HUES48 (cell line): Measurements from ENCODE around the gene SPACA6.
"Not testable (repeated sequence)": the region's sequence is repeated elsewhere in the genome, so short reads cannot be mapped to it uniquely, and the experiment has no call there.

Source experiments
- H3K27ac ChIP-seq: one replicate; pipeline ENCODE4 v1.7.0; 2013; ENCODE audit warnings: low read depth, low read length, inconsistent platforms
- H3K27me3 ChIP-seq: 2 replicates; pipeline ENCODE4 v1.6.1; 2013; ENCODE audit warnings: mild to moderate bottlenecking, low read length; ENCODE audit not compliant: control insufficient read depth, insufficient read depth
- H3K36me3 ChIP-seq: 2 replicates; pipeline ENCODE4 v1.6.1; 2013; ENCODE audit warnings: low read length; ENCODE audit not compliant: control insufficient read depth, insufficient read depth
- H3K4me1 ChIP-seq: 2 replicates; pipeline ENCODE4 v1.6.1; 2013; ENCODE audit warnings: mild to moderate bottlenecking, low read length; ENCODE audit not compliant: control insufficient read depth, insufficient read depth
- H3K4me3 ChIP-seq: 2 replicates; pipeline ENCODE4 v1.5.1; 2013; ENCODE audit warnings: mild to moderate bottlenecking, low read depth, low read length
- H3K9ac ChIP-seq: 2 replicates; pipeline ENCODE4 v1.6.1; 2013; ENCODE audit warnings: mild to moderate bottlenecking, low read depth, low read length, moderate library complexity
- H3K9me3 ChIP-seq: 2 replicates; pipeline ENCODE4 v1.6.1; 2013; ENCODE audit warnings: low read length; ENCODE audit not compliant: control insufficient read depth, insufficient read depth

The SPACA6 gene, protein sequence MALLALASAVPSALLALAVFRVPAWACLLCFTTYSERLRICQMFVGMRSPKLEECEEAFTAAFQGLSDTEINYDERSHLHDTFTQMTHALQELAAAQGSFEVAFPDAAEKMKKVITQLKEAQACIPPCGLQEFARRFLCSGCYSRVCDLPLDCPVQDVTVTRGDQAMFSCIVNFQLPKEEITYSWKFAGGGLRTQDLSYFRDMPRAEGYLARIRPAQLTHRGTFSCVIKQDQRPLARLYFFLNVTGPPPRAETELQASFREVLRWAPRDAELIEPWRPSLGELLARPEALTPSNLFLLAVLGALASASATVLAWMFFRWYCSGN

GRCh38 chr19:51693260-51693659 is at the start of gene SPACA6:
SPACA6 (plus strand) TSS chr19:51693330; CDS start chr19:51693527, 197 bp downstream.
- Histone ChIP-seq H3K9ac (no peak within 1 kb of the TSS), H3K4me1 (peaks cover 7% of the 10 kb centered on the region; the same call in 1 of the 2 replicates), H3K36me3 (peaks cover 22% of the 10 kb centered on the region), H3K9me3 (no peaks in the 10 kb centered on the region), H3K27ac (no peak within 1 kb of the TSS), H3K4me3 (no peak within 1 kb of the TSS), H3K27me3 (no peaks in the 10 kb centered on the region)

DNA sequence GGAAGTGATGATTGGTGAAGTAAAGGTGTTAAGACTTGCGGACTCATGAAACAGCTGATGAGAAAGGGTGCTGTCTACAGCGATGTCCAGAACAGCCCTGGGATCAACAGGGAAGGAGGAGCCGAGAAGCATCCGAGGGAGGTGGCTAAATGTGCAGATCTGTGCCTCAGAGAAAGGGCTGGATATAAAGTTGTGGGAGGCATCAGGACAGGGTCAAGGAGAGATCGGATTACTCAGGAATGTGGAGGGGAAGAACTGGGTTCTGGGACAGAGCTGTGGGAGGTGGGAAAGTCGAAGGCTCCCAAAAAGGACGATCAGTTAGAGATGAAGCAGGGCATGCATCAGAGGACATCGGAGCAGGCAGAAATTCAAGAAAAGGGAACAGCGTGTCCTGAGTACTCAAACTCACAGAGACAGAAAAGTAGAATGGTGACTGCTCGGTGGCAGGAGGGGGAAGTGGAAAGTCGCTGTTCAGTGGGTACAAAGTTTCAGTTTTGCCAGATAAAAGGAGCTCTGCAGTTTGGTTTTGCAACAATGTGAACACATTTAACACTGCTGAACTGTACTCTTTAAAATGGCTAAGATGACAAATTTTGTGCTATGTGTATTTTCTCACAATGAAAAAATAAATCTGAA is 48.4 kb upstream of the SPACA6 start:
- H3K9ac ChIP-seq: no peak overlapping the region
- H3K27me3 ChIP-seq: no peaks in the 10 kb centered on the region

GRCh38 chr19:51646730-51647129 is 46.4 kb upstream of the SPACA6 start, which contains the start of gene SIGLEC14:
SIGLEC14 (minus strand) TSS chr19:51646825; CDS start chr19:51646759, 66 bp downstream.
- H3K9ac ChIP-seq, H3K4me3 ChIP-seq, H3K27ac ChIP-seq, H3K4me1 ChIP-seq, H3K27me3 ChIP-seq, H3K36me3 ChIP-seq: not testable (repeated sequence)
- H3K9me3 ChIP-seq: peaks cover 46% of the 10 kb centered on the region

More for the DNA sequence above, 48.4 kb upstream of the SPACA6 start:
- Histone ChIP-seq H3K27ac (no peak overlapping the region), H3K9me3 (peaks cover 53% of the 10 kb centered on the region), H3K4me3 (no peak overlapping the region), H3K36me3 (no peaks in the 10 kb centered on the region), H3K4me1 (no peaks in the 10 kb centered on the region)

DNA sequence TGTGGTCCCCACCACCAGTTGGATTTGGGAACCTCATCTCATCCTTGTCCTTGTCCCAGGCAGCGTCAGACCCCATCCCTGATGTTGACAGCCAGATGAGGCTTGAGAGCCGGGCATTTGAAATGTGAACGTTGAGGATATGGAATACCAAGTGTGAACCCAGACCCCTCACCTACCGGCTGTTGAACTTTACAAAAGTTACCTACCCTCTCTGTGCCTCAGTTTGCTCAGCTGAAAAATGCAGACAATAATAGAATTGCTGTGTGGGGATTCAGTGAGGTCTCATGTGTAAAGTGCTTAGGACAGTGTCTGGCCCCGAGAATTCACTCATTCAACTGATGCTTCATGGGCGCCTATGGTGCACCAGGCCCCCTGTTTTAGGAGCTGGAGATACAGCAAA is 45.8 kb upstream of the SPACA6 start:
- no peaks in the 10 kb centered on the region for H3K27me3 ChIP-seq
- no peak overlapping the region for H3K9ac ChIP-seq
- H3K4me1 ChIP-seq: no peaks in the 10 kb centered on the region

GRCh38 chr19:51651216-51651846 is 41.8 kb upstream of the SPACA6 start:
- Histone ChIP-seq H3K9ac (no peak overlapping the region), H3K27ac (no peak overlapping the region), H3K27me3 (no peaks in the 10 kb centered on the region), H3K4me1 (no peaks in the 10 kb centered on the region), H3K36me3 (no peaks in the 10 kb centered on the region), H3K4me3 (no peak overlapping the region), H3K9me3 (peaks cover 42% of the 10 kb centered on the region)

More for the DNA sequence above, 45.8 kb upstream of the SPACA6 start:
- H3K4me3 ChIP-seq: no peak overlapping the region
- no peak overlapping the region for H3K27ac ChIP-seq
- H3K36me3 ChIP-seq: no peaks in the 10 kb centered on the region
- peaks cover 43% of the 10 kb centered on the region for H3K9me3 ChIP-seq

DNA sequence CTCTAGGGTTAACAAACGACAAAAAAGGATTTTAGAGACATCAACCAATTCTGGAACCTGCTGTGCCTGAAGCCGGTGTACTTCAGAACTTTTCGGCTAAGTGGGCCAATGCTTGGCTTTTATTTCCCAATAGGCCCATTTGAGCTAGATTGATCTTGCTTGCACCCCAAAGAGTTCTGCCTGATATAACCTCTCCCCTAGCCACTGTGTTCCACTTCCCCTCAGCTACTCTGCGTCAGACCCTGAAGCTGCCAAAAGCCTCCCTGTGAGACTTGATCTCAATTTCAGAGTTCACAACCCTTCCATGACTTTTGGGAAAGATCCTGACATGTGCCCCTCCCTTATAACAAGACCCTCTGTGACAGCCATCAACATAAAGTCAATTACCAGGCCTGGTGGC is 40.9 kb upstream of the SPACA6 start:
- Histone ChIP-seq H3K4me3 (no peak overlapping the region), H3K27me3 (no peaks in the 10 kb centered on the region), H3K36me3 (no peaks in the 10 kb centered on the region), H3K9me3 (peaks cover 38% of the 10 kb centered on the region), H3K27ac (no peak overlapping the region), H3K4me1 (no peaks in the 10 kb centered on the region), H3K9ac (no peak overlapping the region)

DNA sequence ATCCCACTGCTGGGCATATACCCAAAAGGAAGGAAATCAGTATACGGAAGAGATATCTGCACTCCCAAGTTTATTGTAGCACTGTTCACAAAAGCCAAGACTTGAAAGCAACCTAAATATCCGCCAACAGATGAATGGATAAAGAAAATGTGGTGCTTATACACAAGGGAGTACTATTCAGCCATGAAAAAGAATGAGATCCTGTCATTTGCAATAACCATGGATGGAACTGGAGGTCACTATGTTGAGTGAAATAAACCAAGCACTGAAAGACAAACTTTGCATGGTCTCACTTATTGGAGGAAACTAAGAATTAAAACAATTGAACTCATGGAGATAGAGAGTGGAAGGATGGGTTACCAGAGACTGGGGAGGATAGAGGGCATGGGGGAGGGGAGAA is 40.0 kb upstream of the SPACA6 start:
- H3K9ac ChIP-seq: no peak overlapping the region
- no peak overlapping the region for H3K27ac ChIP-seq
- no peaks in the 10 kb centered on the region for H3K4me1 ChIP-seq
- H3K36me3 ChIP-seq: no peaks in the 10 kb centered on the region
- no peaks in the 10 kb centered on the region for H3K27me3 ChIP-seq
- H3K4me3 ChIP-seq: no peak overlapping the region
- peaks cover 35% of the 10 kb centered on the region for H3K9me3 ChIP-seq

DNA sequence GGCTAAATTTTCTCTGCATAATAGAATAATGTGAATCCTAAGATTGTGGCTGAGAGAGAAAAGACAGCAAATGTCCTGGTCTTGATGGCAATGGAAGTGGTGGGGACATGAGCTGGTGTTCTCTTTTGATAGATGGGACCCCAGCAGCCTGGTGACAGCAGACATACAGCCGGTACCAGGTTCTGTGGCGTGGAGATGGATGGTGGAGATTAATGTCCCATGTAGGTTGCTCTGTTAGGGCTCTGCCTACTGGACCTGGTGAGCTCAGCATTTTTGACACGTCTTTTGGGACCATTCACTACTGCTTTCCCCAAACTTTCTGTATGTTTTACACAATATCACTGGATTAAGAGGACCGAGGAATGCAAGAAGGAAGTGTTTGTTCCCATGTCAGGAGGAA is 38.3 kb upstream of the SPACA6 start:
- Histone ChIP-seq H3K9ac (no peak overlapping the region), H3K27ac (no peak overlapping the region), H3K4me1 (no peaks in the 10 kb centered on the region), H3K27me3 (no peaks in the 10 kb centered on the region), H3K4me3 (no peak overlapping the region), H3K9me3 (peaks cover 31% of the 10 kb centered on the region), H3K36me3 (no peaks in the 10 kb centered on the region)

GRCh38 chr19:51660975-51661600 is 32.0 kb upstream of the SPACA6 start:
- Histone ChIP-seq H3K4me3 (no peak overlapping the region), H3K27ac (no peak overlapping the region), H3K27me3 (no peaks in the 10 kb centered on the region), H3K36me3 (no peaks in the 10 kb centered on the region), H3K9me3 (peaks cover 6% of the 10 kb centered on the region), H3K4me1 (no peaks in the 10 kb centered on the region), H3K9ac (no peak overlapping the region)

- H3K27me3 ChIP-seq: no peaks in the 10 kb centered on the region
These were observed 29.5 kb upstream of the SPACA6 start for GRCh38 chr19:51663650-51664049.

More at GRCh38 chr19:51663650-51664049, 29.5 kb upstream of the SPACA6 start:
- Histone ChIP-seq H3K4me1 (no peaks in the 10 kb centered on the region), H3K36me3 (no peaks in the 10 kb centered on the region), H3K27ac (no peak overlapping the region), H3K9ac (no peak overlapping the region), H3K9me3 (peaks cover 8% of the 10 kb centered on the region), H3K4me3 (no peak overlapping the region)
